Endodermal cell (in vitro differentiated cells): ENCODE results near the gene RTF1. TPM values are rescaled to one million over a fixed set of nuclear protein-coding genes. Genes with fewer than 3 reads are reported as not detected.

Experiments
- DNase-seq: peaks from one replicate; pipeline ENCODE4 v3.0.0-alpha.2; 2017
- H3K27ac ChIP-seq: 2 replicates; pipeline ENCODE4 v1.5.1; 2013; ENCODE audit warnings: mild to moderate bottlenecking, low read depth, low read length, moderate library complexity
- H3K27me3 ChIP-seq: 2 replicates; pipeline ENCODE4 v1.6.1; 2013; ENCODE audit warnings: mild to moderate bottlenecking, low read length, moderate library complexity; ENCODE audit not compliant: insufficient read depth, control insufficient read depth, poor library complexity, severe bottlenecking
- H3K36me3 ChIP-seq: 2 replicates; pipeline ENCODE4 v1.7.0; 2013; ENCODE audit warnings: mild to moderate bottlenecking, low read length, moderate library complexity; ENCODE audit not compliant: control insufficient read depth, insufficient read depth
- H3K4me1 ChIP-seq: one replicate; pipeline ENCODE4 v1.7.0; 2013; ENCODE audit warnings: low read length; ENCODE audit not compliant: control insufficient read depth, insufficient read depth
- H3K4me3 ChIP-seq: 2 replicates; pipeline ENCODE4 v1.5.1; 2013; ENCODE audit warnings: mild to moderate bottlenecking, low read length, moderate library complexity
- H3K9ac ChIP-seq: 2 replicates; pipeline ENCODE4 v1.6.1; 2013; ENCODE audit warnings: mild to moderate bottlenecking, low read length, moderate library complexity; ENCODE audit not compliant: poor library complexity, severe bottlenecking; ENCODE audit errors: extremely low read depth
- H3K9me3 ChIP-seq: 2 replicates; pipeline ENCODE4 v1.6.1; 2013; ENCODE audit warnings: mild to moderate bottlenecking, low read length, moderate library complexity; ENCODE audit not compliant: control insufficient read depth
- H3K27ac Mint-ChIP-seq: 2 replicates; pipeline ENCODE4 v1.8.0; 2020; ENCODE audit warnings: mixed read lengths
- H3K27me3 Mint-ChIP-seq: 2 replicates; pipeline ENCODE4 v1.8.0; 2021; ENCODE audit warnings: mild to moderate bottlenecking, mixed read lengths; ENCODE audit not compliant: insufficient read depth
- H3K36me3 Mint-ChIP-seq: 2 replicates; pipeline ENCODE4 v1.8.0; 2020; ENCODE audit warnings: low read depth, mixed read lengths
- H3K4me1 Mint-ChIP-seq: 2 replicates; pipeline ENCODE4 v1.8.0; 2020; ENCODE audit warnings: mixed read lengths
- H3K4me3 Mint-ChIP-seq: 2 replicates; pipeline ENCODE4 v1.8.0; 2020; ENCODE audit warnings: mild to moderate bottlenecking, moderate library complexity, mixed read lengths
- H3K9me3 Mint-ChIP-seq: 2 replicates; pipeline ENCODE4 v1.8.0; 2020; ENCODE audit warnings: mild to moderate bottlenecking, mixed read lengths
- CTCF ChIP-seq: fragments of 200-600 bp; sonication (generic); conservative IDR thresholded peaks from 2 replicates; pipeline ENCODE4 v1.5.0; 2021; ENCODE audit warnings: antibody characterized with exemption, mild to moderate bottlenecking
- WGBS, 2 experiments: methylation state at CpG; one replicate each; pipeline versions ENCODE4 v1.1.5 to v1.1.7; 2013; ENCODE audit warnings: missing lambda C conversion rate in 2 of 2, mixed read lengths in 1 of 2; ENCODE audit not compliant: insufficient coverage in 1 of 2, insufficient read length in 1 of 2; 5-methylcytosine and 5-hydroxymethylcytosine counted together
- total RNA-seq, 2 donors: library from RNA; stranded (reverse); fragmentation: NEBNext Ultra II Directional in 1 of 2; extraction: Animal tissue kit (Norgen Biotek cat#: 25700) in 1 of 2; gene quantifications; 2 replicates in 1 of 2; 3 replicates in 1 of 2; pipeline ENCODE4 v1.2.1, GENCODE V29; 2021

The RTF1 gene
- total RNA-seq, 2 donors from 2014 or later: 48.6 to 66.3 TPM

GRCh38 chr15:41501191-41501917 is 84.5 kb downstream of the RTF1 start:
- no peak for TF ChIP-seq CTCF
- DNase-seq: peak; percentile 81
- H3K27ac Mint-ChIP-seq: no peak overlapping the region
- H3K4me3 ChIP-seq: peak overlapping the region; percentile 45
- H3K36me3 ChIP-seq: no peaks in the 10 kb centered on the region
- H3K4me1 ChIP-seq: peaks cover 4% of the 10 kb centered on the region
- H3K27me3 Mint-ChIP-seq: peaks cover 100% of the 10 kb centered on the region
- peaks cover 99% of the 10 kb centered on the region for H3K27me3 ChIP-seq
- no peak overlapping the region for H3K9ac ChIP-seq
- H3K9me3 ChIP-seq: no peaks in the 10 kb centered on the region
- peak overlapping the region; percentile 42 for H3K4me3 Mint-ChIP-seq
- no peaks in the 10 kb centered on the region for H3K9me3 Mint-ChIP-seq
- no peak overlapping the region for H3K27ac ChIP-seq
- H3K4me1 Mint-ChIP-seq: peaks cover 6% of the 10 kb centered on the region
- no peaks in the 10 kb centered on the region for H3K36me3 Mint-ChIP-seq
- 0 to 6% methylated on average over 21 to 56 of the region's 56 CpGs for WGBS, 2 experiments

GRCh38 chr15:41501931-41502794 is 85.3 kb downstream of the RTF1 start:
- no peak overlapping the region for H3K27ac Mint-ChIP-seq
- no peaks in the 10 kb centered on the region for H3K36me3 ChIP-seq
- no peaks in the 10 kb centered on the region for H3K9me3 ChIP-seq
- H3K4me1 Mint-ChIP-seq: peaks cover 5% of the 10 kb centered on the region
- no peak for TF ChIP-seq CTCF
- H3K27me3 Mint-ChIP-seq: peaks cover 100% of the 10 kb centered on the region
- H3K36me3 Mint-ChIP-seq: no peaks in the 10 kb centered on the region
- H3K9ac ChIP-seq: no peak overlapping the region
- peak overlapping the region; percentile 40 for H3K4me3 ChIP-seq
- 3 to 8% methylated on average over 30 to 64 of the region's 64 CpGs for WGBS, 2 experiments
- peaks cover 96% of the 10 kb centered on the region for H3K27me3 ChIP-seq
- H3K4me1 ChIP-seq: peaks cover 4% of the 10 kb centered on the region
- H3K9me3 Mint-ChIP-seq: no peaks in the 10 kb centered on the region
- no peak overlapping the region for H3K27ac ChIP-seq
- DNase-seq: peak; percentile 79
- H3K4me3 Mint-ChIP-seq: peak overlapping the region; percentile 42

DNA sequence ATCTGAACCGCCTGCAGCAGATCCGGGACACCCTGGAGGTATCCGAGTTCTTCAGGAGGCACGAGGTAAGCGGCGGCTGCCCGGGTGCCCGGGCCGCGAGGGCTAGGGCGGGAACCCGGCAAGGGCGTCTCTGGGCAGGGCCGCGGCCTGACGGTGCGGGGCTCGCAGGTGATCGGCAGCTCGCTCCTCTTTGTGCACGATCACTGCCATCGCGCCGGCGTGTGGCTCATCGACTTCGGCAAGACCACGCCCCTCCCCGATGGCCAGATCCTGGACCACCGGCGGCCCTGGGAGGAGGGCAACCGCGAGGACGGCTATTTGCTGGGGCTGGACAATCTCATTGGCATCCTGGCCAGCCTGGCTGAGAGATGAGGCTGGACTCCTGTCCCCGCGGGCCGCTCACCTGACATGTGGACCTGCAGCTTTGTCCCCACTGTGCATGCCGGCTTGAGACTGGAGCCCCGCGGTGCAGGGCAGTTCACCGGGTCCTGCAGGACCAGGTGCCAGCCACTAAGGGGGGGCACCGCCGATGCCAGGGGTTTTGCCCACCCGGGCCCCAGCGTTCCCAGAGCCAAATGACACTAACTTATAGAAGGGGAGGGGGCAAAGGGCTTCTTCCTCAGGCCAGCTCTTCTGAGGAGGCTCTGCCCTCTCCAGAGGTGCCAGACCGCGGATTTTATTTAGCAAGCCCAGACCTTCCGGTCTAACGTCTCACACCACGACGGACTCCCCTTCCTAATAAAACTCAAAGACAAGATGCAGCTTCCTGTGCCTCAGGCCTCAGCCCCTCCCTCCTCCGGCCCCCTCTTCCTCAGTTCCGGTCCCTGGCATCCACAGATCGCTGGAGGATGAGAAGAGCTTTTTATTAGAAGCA is 86.1 kb downstream of the RTF1 start:
- no peak overlapping the region for H3K27ac ChIP-seq
- no peak overlapping the region for H3K27ac Mint-ChIP-seq
- no peaks in the 10 kb centered on the region for H3K9me3 Mint-ChIP-seq
- peaks cover 5% of the 10 kb centered on the region for H3K4me1 Mint-ChIP-seq
- no peak for TF ChIP-seq CTCF
- no peak overlapping the region for H3K9ac ChIP-seq
- H3K4me3 ChIP-seq: peak overlapping the region; percentile 40
- peaks cover 4% of the 10 kb centered on the region for H3K4me1 ChIP-seq
- peak; percentile 83 for DNase-seq
- H3K27me3 Mint-ChIP-seq: peaks cover 100% of the 10 kb centered on the region
- no peaks in the 10 kb centered on the region for H3K36me3 ChIP-seq
- H3K4me3 Mint-ChIP-seq: peak overlapping the region; percentile 42
- peaks cover 96% of the 10 kb centered on the region for H3K27me3 ChIP-seq
- H3K9me3 ChIP-seq: no peaks in the 10 kb centered on the region
- WGBS, 2 experiments: 9 to 18% methylated on average over 31 to 54 of the region's 54 CpGs
- no peaks in the 10 kb centered on the region for H3K36me3 Mint-ChIP-seq
